HG02610 (cell line): ENCODE results near the gene COX7A1.
"Not testable (repeated sequence)": the region's sequence is repeated elsewhere in the genome, so short reads cannot be mapped to it uniquely, and the experiment has no call there.

Source experiments
- ATAC-seq: cut with Tn5 transposase; IDR thresholded peaks from one replicate; pipeline ENCODE4 v1.9.1; 2021; ENCODE audit warnings: mild to moderate bottlenecking, moderate library complexity; ENCODE audit not compliant: unreplicated experiment

COX7A1 gene

GRCh38 chr19:36152352-36153091, at the start of gene COX7A1:
COX7A1 (minus strand) TSS chr19:36152447; CDS start chr19:36152407, 40 bp downstream.
- no peak for ATAC-seq

GRCh38 chr19:36201684-36202083, 49.4 kb upstream of the COX7A1 start:
- no peak for ATAC-seq

- ATAC-seq = no peak
These were observed 45.9 kb upstream of the COX7A1 start for GRCh38 chr19:36198119-36198518.

DNA sequence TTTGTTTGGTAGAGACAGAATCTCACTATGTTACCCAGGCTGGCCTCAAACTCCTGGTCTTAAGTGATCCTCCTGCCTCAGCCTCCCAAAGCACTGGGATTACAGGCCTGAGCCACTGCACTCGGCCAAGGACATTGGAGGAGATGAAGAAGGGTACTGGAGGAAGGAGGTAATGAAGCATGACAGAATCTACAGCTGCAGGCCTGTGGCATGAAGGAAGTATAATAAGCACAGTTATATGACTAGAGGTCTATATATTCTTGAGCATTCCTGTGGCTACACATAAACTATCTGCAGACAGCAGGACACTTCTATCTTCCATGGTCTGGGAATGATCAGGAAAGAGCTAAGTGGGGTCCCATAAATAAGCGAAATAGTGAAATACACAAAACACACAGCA, 44.0 kb upstream of the COX7A1 start:
- no peak for ATAC-seq

DNA sequence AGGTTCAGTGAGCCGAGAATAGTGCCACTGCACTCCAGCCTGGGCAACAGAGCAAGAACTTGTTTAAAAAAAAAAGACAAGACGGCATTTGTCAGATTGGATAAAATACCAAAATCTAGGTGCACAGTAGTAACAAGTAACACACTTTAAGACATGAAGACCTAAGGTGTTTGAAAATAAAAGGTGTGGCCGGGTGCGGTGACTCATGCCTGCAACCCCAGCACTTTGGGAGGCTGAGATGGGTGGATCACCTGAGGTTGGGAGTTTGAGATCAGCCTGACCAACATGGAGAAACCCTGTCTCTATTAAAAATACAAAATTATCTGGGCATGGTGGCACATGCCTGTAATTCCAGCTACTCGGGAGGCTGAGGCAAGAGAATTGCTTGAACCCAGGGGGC, 34.5 kb upstream of the COX7A1 start:
- not testable (repeated sequence) for ATAC-seq

- no peak for ATAC-seq
These were observed 31.0 kb upstream of the COX7A1 start for GRCh38 chr19:36183245-36183628.

GRCh38 chr19:36182612-36183244, 30.5 kb upstream of the COX7A1 start:
- ATAC-seq = no peak

GRCh38 chr19:36179077-36179476, 26.8 kb upstream of the COX7A1 start:
- ATAC-seq = not testable (repeated sequence)

DNA sequence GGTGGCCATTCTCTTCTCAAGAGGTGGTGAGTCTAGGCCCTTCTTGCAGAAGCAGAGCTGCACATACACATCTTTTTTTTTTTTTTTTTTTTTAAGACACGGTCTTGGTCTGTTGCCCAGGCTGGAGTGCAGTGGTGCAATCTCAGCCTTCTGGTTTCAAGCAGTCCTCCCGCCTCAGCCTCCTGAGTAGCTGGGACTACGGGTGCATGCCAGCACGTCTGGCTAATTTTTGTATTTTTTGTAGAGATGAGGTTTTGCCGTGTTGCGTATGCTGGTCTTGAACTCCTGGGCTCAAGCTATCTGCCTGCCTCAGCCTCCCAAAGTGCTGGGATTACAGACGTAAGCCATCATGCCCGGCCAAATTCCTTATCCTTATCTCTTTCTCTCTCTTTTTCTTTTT, 21.6 kb upstream of the COX7A1 start:
- not testable (repeated sequence) for ATAC-seq

GRCh38 chr19:36172852-36173251, 20.6 kb upstream of the COX7A1 start:
- no peak for ATAC-seq

DNA sequence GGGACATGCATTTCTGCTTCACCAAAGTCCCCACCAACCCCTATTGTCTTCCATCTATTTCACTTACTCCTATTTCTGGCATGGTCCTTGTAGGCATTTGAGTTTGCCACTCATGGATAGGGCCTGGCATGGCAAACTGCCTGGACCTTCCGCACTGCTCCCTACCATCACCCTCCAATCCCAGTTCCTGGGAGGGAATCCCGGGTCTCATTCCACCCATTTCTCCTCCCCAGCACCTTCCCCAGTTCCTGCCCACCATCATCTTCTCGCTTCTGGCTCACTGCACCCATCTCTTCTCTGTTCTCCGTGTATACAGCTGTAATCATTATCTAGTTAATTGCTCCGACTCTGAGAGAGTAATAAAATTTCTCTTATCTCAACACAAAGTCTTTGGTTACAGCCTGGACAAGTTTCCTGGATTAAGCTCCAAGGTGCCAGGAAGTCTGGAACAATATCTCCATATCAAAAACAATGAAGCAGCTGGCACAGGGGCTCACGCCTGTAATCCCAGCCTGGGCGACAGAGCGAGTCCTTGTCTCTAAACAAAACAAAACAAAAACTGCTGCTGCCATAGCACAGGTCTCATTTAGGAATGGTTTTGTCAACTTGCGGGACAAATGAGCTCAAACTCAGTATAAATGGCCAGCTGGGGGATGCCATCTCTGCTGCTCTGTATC, 17.0 kb upstream of the COX7A1 start:
- no peak for ATAC-seq

DNA sequence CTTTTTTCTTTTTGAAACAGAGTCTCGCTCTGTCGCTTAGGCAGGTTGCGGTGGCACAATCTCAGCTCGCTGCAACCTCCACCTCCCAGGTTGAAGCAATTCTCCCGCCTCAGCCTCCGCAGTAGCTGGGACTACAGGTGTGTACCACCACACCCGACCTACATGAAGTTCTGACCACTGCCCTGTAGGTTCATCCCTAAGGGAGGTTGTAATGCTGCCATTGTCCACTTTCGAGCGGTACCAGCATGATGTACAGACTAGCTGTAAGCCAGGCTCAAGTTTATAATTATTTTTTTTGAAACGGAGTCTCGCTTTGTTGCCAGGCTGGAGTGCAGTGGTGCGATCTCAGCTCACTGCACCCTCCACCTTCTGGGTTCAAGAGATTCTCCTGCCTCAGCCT, 11.6 kb upstream of the COX7A1 start:
- no peak for ATAC-seq

DNA sequence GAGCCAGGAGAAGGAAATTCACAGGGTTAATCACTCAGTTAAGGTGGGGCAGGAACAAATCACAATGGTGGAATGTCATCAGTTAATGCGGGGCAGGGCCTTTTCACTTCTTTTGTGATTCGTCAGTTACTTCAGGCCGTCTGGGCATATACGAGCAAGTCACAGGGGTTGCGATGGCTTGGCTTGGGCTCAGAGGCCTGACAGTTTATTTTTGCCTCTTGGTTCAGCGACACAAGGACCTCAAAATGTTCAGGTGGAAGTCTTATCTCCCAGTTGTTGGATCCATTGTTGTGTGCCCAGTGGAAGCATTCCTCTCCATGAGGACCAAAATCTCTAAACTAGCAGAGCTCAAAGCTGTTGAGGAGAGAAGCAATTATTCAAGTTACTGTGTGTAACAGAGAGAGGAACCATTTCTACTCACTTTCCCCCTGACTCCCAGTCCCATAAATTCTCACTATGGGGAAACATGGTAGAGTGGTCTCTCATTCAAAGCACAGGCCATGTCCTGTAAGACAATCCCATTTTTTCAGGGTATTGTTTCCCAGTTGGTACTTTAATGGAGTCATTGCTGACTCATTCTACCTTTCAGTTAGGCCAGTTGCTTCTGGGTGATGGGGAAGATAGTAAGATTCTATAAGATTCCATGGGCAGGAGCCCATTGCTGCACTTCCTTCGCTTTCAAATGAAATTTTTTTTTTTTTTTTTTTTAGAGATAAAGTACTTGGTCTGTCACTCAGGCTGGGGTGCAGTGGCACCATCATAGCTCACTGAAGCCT, 8.8 kb upstream of the COX7A1 start:
- ATAC-seq = no peak

DNA sequence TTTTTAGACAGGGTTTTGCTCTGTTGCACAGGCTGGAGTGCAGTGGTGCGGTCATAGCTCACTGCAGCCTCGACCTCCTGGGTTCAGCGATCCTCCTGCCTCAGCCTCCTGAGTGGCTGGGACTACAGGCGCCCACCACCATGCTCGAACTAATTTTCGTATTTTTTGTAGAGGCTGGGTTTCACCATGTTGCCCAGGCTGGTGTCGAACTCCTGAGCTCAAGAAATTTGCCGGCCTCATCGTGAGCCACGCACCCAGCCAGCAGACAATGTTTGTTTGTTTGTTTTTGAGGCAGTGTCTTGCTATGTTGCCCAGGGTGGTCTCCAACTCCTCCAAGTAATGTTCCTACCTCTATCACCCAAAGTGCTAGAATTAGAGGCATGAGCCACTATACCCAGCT, 879 bp upstream of the COX7A1 start:
- no peak for ATAC-seq

DNA sequence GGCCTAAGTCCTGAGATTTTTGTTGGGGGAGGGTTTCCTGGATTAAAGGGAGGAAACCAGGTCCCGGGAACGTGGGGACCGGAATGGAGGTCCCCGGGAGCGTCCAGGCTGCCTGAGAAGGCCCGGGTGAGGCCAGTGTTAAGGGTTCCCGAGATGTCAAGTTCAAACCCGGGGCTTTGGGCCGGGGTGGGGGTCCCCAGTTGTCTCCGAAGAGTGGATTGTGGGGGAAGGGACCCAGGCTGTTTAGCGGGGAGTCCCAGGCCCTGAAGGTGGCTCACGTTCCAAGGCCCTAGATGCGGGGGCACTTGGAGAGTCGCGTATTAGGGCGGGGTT, 262 bp downstream of the COX7A1 start:
- no peak for ATAC-seq

GRCh38 chr19:36151144-36152018, 866 bp downstream of the COX7A1 start:
- ATAC-seq = no peak

- ATAC-seq = no peak
These were observed 1.7 kb downstream of the COX7A1 start for GRCh38 chr19:36150586-36150985.

DNA sequence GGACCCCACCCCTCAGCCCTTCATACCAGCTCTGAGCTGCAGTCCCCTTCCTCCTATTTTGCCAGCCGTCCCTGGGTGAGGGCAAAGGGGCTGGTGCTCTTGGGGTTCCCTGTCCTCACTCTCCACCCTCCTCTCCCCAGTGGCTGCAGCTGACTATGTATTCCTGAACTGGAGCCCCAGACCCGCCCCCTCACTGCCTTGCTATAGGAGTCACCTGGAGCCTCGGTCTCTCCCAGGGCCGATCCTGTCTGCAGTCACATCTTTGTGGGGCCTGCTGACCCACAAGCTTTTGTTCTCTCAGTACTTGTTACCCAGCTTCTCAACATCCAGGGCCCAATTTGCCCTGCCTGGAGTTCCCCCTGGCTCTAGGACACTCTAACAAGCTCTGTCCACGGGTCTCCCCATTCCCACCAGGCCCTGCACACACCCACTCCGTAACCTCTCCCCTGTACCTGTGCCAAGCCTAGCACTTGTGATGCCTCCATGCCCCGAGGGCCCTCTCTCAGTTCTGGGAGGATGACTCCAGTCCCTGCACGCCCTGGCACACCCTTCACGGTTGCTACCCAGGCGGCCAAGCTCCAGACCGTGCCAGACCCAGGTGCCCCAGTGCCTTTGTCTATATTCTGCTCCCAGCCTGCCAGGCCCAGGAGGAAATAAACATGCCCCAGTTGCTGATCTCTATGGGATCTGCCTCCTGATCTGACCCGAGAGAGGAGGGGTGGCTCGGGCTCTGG, 2.4 kb downstream of the COX7A1 start:
- no peak for ATAC-seq

GRCh38 chr19:36144624-36145023, 7.6 kb downstream of the COX7A1 start:
- no peak for ATAC-seq

- ATAC-seq = no peak
These were observed 9.8 kb downstream of the COX7A1 start for GRCh38 chr19:36142496-36142895.
